Measurements from ENCODE around the gene PTTG1IP. TPM values are rescaled to one million over a fixed set of nuclear protein-coding genes. Genes with fewer than 3 reads are reported as not detected.

PTTG1IP gene
- total and polyA plus RNA-seq, 10 of the 15 experiments (the other 5 are each of a cell fraction or from before 2014, with no cell fraction given) = 2.4 to 56.4 (median 44.4) TPM

GRCh38 chr21:44842087-44842486, 31.4 kb downstream of the PTTG1IP start (continued):
- TF ChIP-seq E4F1 (IDR thresholded peaks at IDR 0.05; ENCODE audit: borderline replicate concordance, partially characterized antibody) = no peak

GRCh38 chr21:44840771-44841170, 32.7 kb downstream of the PTTG1IP start:
- no peak for DNase-seq (ENCODE audit: low read depth, low spot score)
- BruUV-seq (replicated peaks) = no TSS peak
- H3K4me1 ChIP-seq (ENCODE audit: control insufficient read depth, insufficient read depth, low read length) = no peaks in the 10 kb centered on the region; the same call in 1 of the 2 replicates
- ChIA-PET CTCF (no interaction called here), POLR2A (no interaction called here), RAD21 (ENCODE audit: unreplicated experiment) (no interaction called here), SMC1A (ENCODE audit: uncharacterized antibody, unreplicated experiment) (no interaction called here)
- H3K79me2 ChIP-seq (ENCODE audit: control insufficient read depth, insufficient read depth, low read length) = no peaks in the 10 kb centered on the region
- intact Hi-C loops (cut with micrococcal nuclease; ENCODE audit: unreplicated experiment) (no loop called here), in situ Hi-C loops (cut with MboI) (no loop called here)
- ATAC-seq = no peak
- H3K4me2 ChIP-seq (ENCODE audit: control insufficient read depth, insufficient read depth) = no peak overlapping the region
- no peak overlapping the region for H2AFZ ChIP-seq (ENCODE audit: control insufficient read depth, low read depth, low read length)
- H3K9ac ChIP-seq (ENCODE audit: control insufficient read depth, insufficient read depth, low read length) = no peak overlapping the region
- no peaks in the 10 kb centered on the region; a peak in 2 of 4 replicates for H3K27me3 ChIP-seq (replicated peaks in 1 of 2; ENCODE audit: control insufficient read depth in 2 of 2, insufficient read depth in 2 of 2, low read length in 1 of 2)
- 35% methylated on average over 11 of the region's 11 CpGs for WGBS (ENCODE audit: insufficient coverage, insufficient replicate concordance, low lambda C conversion rate, missing lambda C conversion rate)
- no peak for FAIRE-seq
- H4K20me1 ChIP-seq (ENCODE audit: control insufficient read depth, insufficient read depth) = no peaks in the 10 kb centered on the region
- H3K27ac ChIP-seq (ENCODE audit: control insufficient read depth, insufficient read depth) = no peak overlapping the region
- no peaks in the 10 kb centered on the region for H3K9me3 ChIP-seq (replicated peaks; ENCODE audit: control insufficient read depth, insufficient read depth, low read length)
- no peaks in the 10 kb centered on the region for H3K36me3 ChIP-seq (ENCODE audit: control insufficient read depth in 2 of 2, insufficient read depth in 2 of 2, low read length in 1 of 2)
- H3K4me3 ChIP-seq = no peak overlapping the region
- TF ChIP-seq SPI1 (IDR thresholded peaks at IDR 0.05; ENCODE audit: borderline replicate concordance, insufficient read depth, low read depth, low read length) = no peak
- TF ChIP-seq TCF3 (IDR thresholded peaks at IDR 0.05; ENCODE audit: borderline replicate concordance, insufficient read depth, low read depth, low read length) = no peak
- TF ChIP-seq NR2C2 (IDR thresholded peaks at IDR 0.05; ENCODE audit: borderline replicate concordance, control insufficient read depth, insufficient read length, low read depth) = no peak
- TF ChIP-seq MTA2 (IDR thresholded peaks at IDR 0.05; ENCODE audit: low read depth) = no peak
- TF ChIP-seq WRNIP1 (IDR thresholded peaks at IDR 0.05; ENCODE audit: borderline replicate concordance, low read depth, low read length) = no peak
- no peak for TF ChIP-seq ZBTB4 (CRISPR knock-in tag; IDR thresholded peaks at IDR 0.05)
- no peak for TF ChIP-seq STAT3 (IDR thresholded peaks at IDR 0.05; ENCODE audit: low read depth, low read length)
- TF ChIP-seq NFIC (IDR thresholded peaks at IDR 0.05; ENCODE audit: low read depth, low read length) = no peak
- TF ChIP-seq MEF2B (IDR thresholded peaks at IDR 0.05; ENCODE audit: partially characterized antibody, poor library complexity, severe bottlenecking) = no peak
- no peak for TF ChIP-seq ELK1 (IDR thresholded peaks at IDR 0.05; ENCODE audit: low read depth, low read length)
- no peak for TF ChIP-seq SRF (IDR thresholded peaks at IDR 0.05; ENCODE audit: low read depth in 2 of 2, low read length in 2 of 2)
- no peak for TF ChIP-seq CREM (IDR thresholded peaks at IDR 0.05; ENCODE audit: low read depth)
- TF ChIP-seq SMAD5 (IDR thresholded peaks at IDR 0.05; ENCODE audit: low read depth) = no peak
- TF ChIP-seq POLR2A (IDR thresholded peaks at IDR 0.05; ENCODE audit: low read depth, low read length) = no peak
- no peak for TF ChIP-seq PKNOX1 (IDR thresholded peaks at IDR 0.05)
